RWPE2 (cell line): ENCODE measurements around the gene SEMA5A.

Source experiments
- ATAC-seq: fragments of 200-7000 bp; cut with Tn5 transposase; 3 replicates; pipeline ENCODE4 v1.9.1; 2021; ENCODE audit warnings: low read depth
- DNase-seq: peaks from one replicate; pipeline ENCODE4 v3.0.0-alpha.2; 2020; ENCODE audit warnings: low spot score
- H3K27ac ChIP-seq: fragments of 450-650 bp; 2 replicates; pipeline ENCODE4 v1.5.1; 2017; ENCODE audit warnings: mild to moderate bottlenecking; ENCODE audit not compliant: poor library complexity, severe bottlenecking
- H3K27me3 ChIP-seq: fragments of 250-450 bp; sonication (Bioruptor Pico); 2 replicates; pipeline ENCODE4 v1.5.1; 2021; ENCODE audit warnings: mild to moderate bottlenecking, moderate library complexity; ENCODE audit not compliant: insufficient read depth, poor library complexity, severe bottlenecking
- H3K36me3 ChIP-seq: fragments of 250-450 bp; sonication (Bioruptor Pico); 2 replicates; pipeline ENCODE4 v1.5.1; 2020; ENCODE audit warnings: low read depth, mild to moderate bottlenecking, moderate library complexity
- H3K4me1 ChIP-seq: fragments of 250-450 bp; sonication (Bioruptor Pico); 2 replicates; pipeline ENCODE4 v1.5.1; 2021; ENCODE audit warnings: mild to moderate bottlenecking, moderate library complexity; ENCODE audit not compliant: insufficient read depth, poor library complexity, severe bottlenecking
- H3K4me3 ChIP-seq: fragments of 250-450 bp; sonication (Bioruptor Pico); 2 replicates; pipeline ENCODE4 v1.5.1; 2021; ENCODE audit warnings: mild to moderate bottlenecking, moderate library complexity; ENCODE audit not compliant: severe bottlenecking
- H3K9me3 ChIP-seq: fragments of 250-450 bp; sonication (Bioruptor Pico); 2 replicates; pipeline ENCODE4 v1.5.1; 2021; ENCODE audit warnings: mild to moderate bottlenecking, moderate library complexity; ENCODE audit not compliant: severe bottlenecking
- CTCF ChIP-seq: fragments of 450-650 bp; IDR thresholded peaks from one replicate; pipeline ENCODE4 v1.5.1; 2017; ENCODE audit warnings: mild to moderate bottlenecking, moderate library complexity; ENCODE audit not compliant: poor library complexity, severe bottlenecking

The SEMA5A gene

GRCh38 chr5:9314558-9314957, 231.3 kb downstream of the SEMA5A start:
- no peak for TF ChIP-seq CTCF
- Histone ChIP-seq H3K27ac (no peak overlapping the region), H3K27me3 (no peaks in the 10 kb centered on the region), H3K36me3 (no peaks in the 10 kb centered on the region), H3K9me3 (no peaks in the 10 kb centered on the region), H3K4me3 (no peak overlapping the region), H3K4me1 (peaks cover 7% of the 10 kb centered on the region)
- no peak for ATAC-seq
- DNase-seq, result no peak

- ATAC-seq, result no peak
- DNase-seq, result no peak
Observed at GRCh38 chr5:9313751-9314150, 232.1 kb downstream of the SEMA5A start.

GRCh38 chr5:9307150-9307549, 238.7 kb downstream of the SEMA5A start:
- Histone ChIP-seq H3K36me3 (no peaks in the 10 kb centered on the region), H3K27me3 (no peaks in the 10 kb centered on the region), H3K4me1 (no peaks in the 10 kb centered on the region), H3K27ac (no peak overlapping the region), H3K9me3 (no peaks in the 10 kb centered on the region), H3K4me3 (no peak overlapping the region)
- ATAC-seq (no peak), DNase-seq (no peak)
- TF ChIP-seq CTCF, result no peak

More at GRCh38 chr5:9313751-9314150, 232.1 kb downstream of the SEMA5A start:
- Histone ChIP-seq H3K27ac (no peak overlapping the region), H3K9me3 (no peaks in the 10 kb centered on the region), H3K4me3 (no peak overlapping the region), H3K4me1 (peaks cover 7% of the 10 kb centered on the region), H3K27me3 (no peaks in the 10 kb centered on the region), H3K36me3 (no peaks in the 10 kb centered on the region)
- no peak for TF ChIP-seq CTCF

GRCh38 chr5:9302218-9302617, 243.7 kb downstream of the SEMA5A start:
- Histone ChIP-seq H3K4me3 (no peak overlapping the region), H3K36me3 (no peaks in the 10 kb centered on the region), H3K27ac (no peak overlapping the region), H3K4me1 (no peaks in the 10 kb centered on the region), H3K27me3 (no peaks in the 10 kb centered on the region), H3K9me3 (no peaks in the 10 kb centered on the region)
- no peak for DNase-seq
- no peak for ATAC-seq
- no peak for TF ChIP-seq CTCF

- no peak for ATAC-seq
- TF ChIP-seq CTCF, result no peak
- H3K36me3 ChIP-seq, result no peaks in the 10 kb centered on the region
Observed at GRCh38 chr5:9301200-9301599, 244.7 kb downstream of the SEMA5A start.

More at GRCh38 chr5:9301200-9301599, 244.7 kb downstream of the SEMA5A start:
- no peak for DNase-seq
- Histone ChIP-seq H3K9me3 (peaks cover 2% of the 10 kb centered on the region), H3K4me1 (no peaks in the 10 kb centered on the region), H3K27ac (no peak overlapping the region), H3K27me3 (no peaks in the 10 kb centered on the region), H3K4me3 (no peak overlapping the region)
